ENCODE measurements around the gene RGS4.

- TF ChIP-seq, protein P1, sequence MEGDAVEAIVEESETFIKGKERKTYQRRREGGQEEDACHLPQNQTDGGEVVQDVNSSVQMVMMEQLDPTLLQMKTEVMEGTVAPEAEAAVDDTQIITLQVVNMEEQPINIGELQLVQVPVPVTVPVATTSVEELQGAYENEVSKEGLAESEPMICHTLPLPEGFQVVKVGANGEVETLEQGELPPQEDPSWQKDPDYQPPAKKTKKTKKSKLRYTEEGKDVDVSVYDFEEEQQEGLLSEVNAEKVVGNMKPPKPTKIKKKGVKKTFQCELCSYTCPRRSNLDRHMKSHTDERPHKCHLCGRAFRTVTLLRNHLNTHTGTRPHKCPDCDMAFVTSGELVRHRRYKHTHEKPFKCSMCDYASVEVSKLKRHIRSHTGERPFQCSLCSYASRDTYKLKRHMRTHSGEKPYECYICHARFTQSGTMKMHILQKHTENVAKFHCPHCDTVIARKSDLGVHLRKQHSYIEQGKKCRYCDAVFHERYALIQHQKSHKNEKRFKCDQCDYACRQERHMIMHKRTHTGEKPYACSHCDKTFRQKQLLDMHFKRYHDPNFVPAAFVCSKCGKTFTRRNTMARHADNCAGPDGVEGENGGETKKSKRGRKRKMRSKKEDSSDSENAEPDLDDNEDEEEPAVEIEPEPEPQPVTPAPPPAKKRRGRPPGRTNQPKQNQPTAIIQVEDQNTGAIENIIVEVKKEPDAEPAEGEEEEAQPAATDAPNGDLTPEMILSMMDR (conservative IDR thresholded peaks at IDR 0.05): no peak
- no peak for TF ChIP-seq EZH2 (IDR thresholded peaks at IDR 0.05; ENCODE audit: low read depth)
These were observed 26.1 kb downstream of the RGS4 start for GRCh38 chr1:163095213-163095612.
